Loucy (cell line): ENCODE results near the gene UAP1L1.
A peak's percentile ranks its signal among the peaks of the same experiment; 100 is the strongest.

Experiments
- H2AFZ ChIP-seq: fragments of 200-600 bp; sonication (generic); 2 replicates; pipeline ENCODE4 v1.6.0; 2016; ENCODE audit warnings: antibody characterized with exemption, mild to moderate bottlenecking, low read length, moderate library complexity
- H3F3A ChIP-seq: fragments of 200-600 bp; 2 replicates; pipeline ENCODE4 v1.6.0; 2016; ENCODE audit warnings: antibody characterized with exemption, low read depth, mild to moderate bottlenecking
- H3K27me3 ChIP-seq: fragments of 200-600 bp; sonication (generic); 2 replicates; pipeline ENCODE4 v1.6.1; 2014; ENCODE audit warnings: low read length, mild to moderate bottlenecking; ENCODE audit not compliant: insufficient read depth, poor library complexity, severe bottlenecking
- H3K36me3 ChIP-seq: fragments of 200-600 bp; sonication (generic); 2 replicates; pipeline ENCODE4 v1.6.1; 2016; ENCODE audit warnings: low read length; ENCODE audit not compliant: insufficient read depth
- H3K4me1 ChIP-seq: fragments of 200-600 bp; sonication (generic); 2 replicates; pipeline ENCODE4 v1.5.1; 2014; ENCODE audit warnings: low read length, mild to moderate bottlenecking; ENCODE audit not compliant: insufficient read depth, poor library complexity, severe bottlenecking
- H3K4me2 ChIP-seq: fragments of 200-600 bp; sonication (generic); 2 replicates; pipeline ENCODE4 v1.6.0; 2014; ENCODE audit warnings: antibody characterized with exemption, low read length, low read depth, mild to moderate bottlenecking; ENCODE audit not compliant: poor library complexity, severe bottlenecking
- H3K4me3 ChIP-seq: fragments of 200-600 bp; sonication (generic); 2 replicates; pipeline ENCODE4 v1.5.1; 2014; ENCODE audit warnings: low read length, mild to moderate bottlenecking, mixed read lengths; ENCODE audit not compliant: poor library complexity, severe bottlenecking
- H3K79me2 ChIP-seq: fragments of 200-600 bp; sonication (generic); 2 replicates; pipeline ENCODE4 v1.6.1; 2014; ENCODE audit warnings: low read length; ENCODE audit not compliant: insufficient read depth
- H3K9ac ChIP-seq: fragments of 200-600 bp; sonication (generic); 2 replicates; pipeline ENCODE4 v1.6.0; 2014; ENCODE audit warnings: mild to moderate bottlenecking, low read depth, low read length, moderate library complexity; ENCODE audit not compliant: poor library complexity, severe bottlenecking
- H3K9me2 ChIP-seq: fragments of 200-600 bp; sonication (generic); replicated peaks from 2 replicates; pipeline ENCODE4 v1.6.1; 2016; ENCODE audit warnings: low read depth, low read length, mixed read lengths
- H3K9me3 ChIP-seq: fragments of 200-600 bp; sonication (generic); 2 replicates; pipeline ENCODE4 v1.6.1; 2014; ENCODE audit warnings: mild to moderate bottlenecking, antibody characterized with exemption, low read length, low read depth; ENCODE audit not compliant: insufficient read depth
- H4K20me1 ChIP-seq: fragments of 200-600 bp; sonication (generic); 2 replicates; pipeline ENCODE4 v1.6.0; 2014; ENCODE audit warnings: antibody characterized with exemption, low read length, mild to moderate bottlenecking; ENCODE audit not compliant: insufficient read depth, poor library complexity, severe bottlenecking
- CTCF ChIP-seq: fragments of 200-600 bp; sonication (generic); conservative IDR thresholded peaks from 2 replicates; pipeline ENCODE4 v1.5.1; 2014; ENCODE audit warnings: mild to moderate bottlenecking, antibody characterized with exemption, low read length
- EZH2phosphoT487 ChIP-seq: fragments of 200-600 bp; IDR thresholded peaks from 2 replicates; pipeline ENCODE4 v1.6.1; 2018; ENCODE audit warnings: antibody characterized with exemption, mild to moderate bottlenecking, moderate library complexity, borderline replicate concordance

Gene UAP1L1

GRCh38 chr9:137086531-137087408, 9.5 kb downstream of the UAP1L1 start, which contains the start of gene MAN1B1:
Gene MAN1B1 (plus strand): TSS chr9:137086985. CDS start chr9:137087000, 15 bp downstream.
- H3K79me2 ChIP-seq, result peaks cover 39% of the 10 kb centered on the region
- H3K27me3 ChIP-seq, result no peaks in the 10 kb centered on the region
- H3K9ac ChIP-seq, result peak within 1 kb of the TSS; percentile 92
- H3K4me3 ChIP-seq, result peak within 1 kb of the TSS; percentile 88
- H3K36me3 ChIP-seq, result no peaks in the 10 kb centered on the region
- no peak for TF ChIP-seq EZH2phosphoT487
- no peak for TF ChIP-seq CTCF
- no peaks in the 10 kb centered on the region for H3F3A ChIP-seq
- H2AFZ ChIP-seq, result peak within 1 kb of the TSS; percentile 87
- peaks cover 20% of the 10 kb centered on the region for H3K4me1 ChIP-seq
- H4K20me1 ChIP-seq, result no peaks in the 10 kb centered on the region
- H3K9me3 ChIP-seq, result no peaks in the 10 kb centered on the region
- peak within 1 kb of the TSS; percentile 86 for H3K4me2 ChIP-seq
- H3K9me2 ChIP-seq, result no peaks in the 10 kb centered on the region

- TF ChIP-seq EZH2phosphoT487, result no peak
- TF ChIP-seq CTCF, result no peak
- H3K4me3 ChIP-seq, result peak overlapping the region; percentile 88
- peak overlapping the region; percentile 85 for H3K4me2 ChIP-seq
- H3F3A ChIP-seq, result no peaks in the 10 kb centered on the region
- no peaks in the 10 kb centered on the region for H3K27me3 ChIP-seq
- peaks cover 39% of the 10 kb centered on the region for H3K79me2 ChIP-seq
- no peaks in the 10 kb centered on the region for H3K9me2 ChIP-seq
- peak overlapping the region; percentile 92 for H3K9ac ChIP-seq
- peaks cover 20% of the 10 kb centered on the region for H3K4me1 ChIP-seq
- no peaks in the 10 kb centered on the region for H4K20me1 ChIP-seq
- H3K9me3 ChIP-seq, result no peaks in the 10 kb centered on the region
- H3K36me3 ChIP-seq, result no peaks in the 10 kb centered on the region
- H2AFZ ChIP-seq, result peak overlapping the region; percentile 87
These were observed 10.2 kb downstream of the UAP1L1 start for GRCh38 chr9:137087409-137087925.

GRCh38 chr9:137088121-137088520, 10.8 kb downstream of the UAP1L1 start:
- no peak for TF ChIP-seq EZH2phosphoT487

More at GRCh38 chr9:137088121-137088520, 10.8 kb downstream of the UAP1L1 start:
- Histone ChIP-seq H3K9ac (peak overlapping the region; percentile 92), H3K4me3 (peak overlapping the region; percentile 88), H3K79me2 (peaks cover 39% of the 10 kb centered on the region), H3K9me3 (no peaks in the 10 kb centered on the region), H3K36me3 (no peaks in the 10 kb centered on the region), H4K20me1 (no peaks in the 10 kb centered on the region), H3K27me3 (no peaks in the 10 kb centered on the region), H3K9me2 (no peaks in the 10 kb centered on the region), H3F3A (no peaks in the 10 kb centered on the region), H3K4me2 (peak overlapping the region; percentile 85), H3K4me1 (peaks cover 20% of the 10 kb centered on the region), H2AFZ (no peak overlapping the region)
